Mesenchymal stem cell (in vitro differentiated cells and primary cell): ENCODE results near the gene AHNAK2.

Source experiments
- DNase-seq: peaks from one replicate; pipeline ENCODE4 v3.0.0-alpha.2; 2013
- H2AFZ ChIP-seq: one replicate; pipeline ENCODE4 v1.6.1; 2013; ENCODE audit warnings: low read depth, mild to moderate bottlenecking, control low read depth, inconsistent platforms, low read length, moderate library complexity
- H2AK5ac ChIP-seq: 2 replicates; pipeline ENCODE4 v1.6.1; 2013; ENCODE audit warnings: low read length, moderate library complexity, mild to moderate bottlenecking, inconsistent platforms; ENCODE audit not compliant: severe bottlenecking
- H2BK120ac ChIP-seq: one replicate; pipeline ENCODE4 v1.6.1; 2013; ENCODE audit warnings: low read depth, mild to moderate bottlenecking, inconsistent platforms, low read length, moderate library complexity
- H2BK12ac ChIP-seq, 2 experiments: one replicate each; pipeline ENCODE4 v1.6.1; 2013; ENCODE audit warnings: inconsistent platforms in 2 of 2, low read length in 2 of 2, mild to moderate bottlenecking in 2 of 2, moderate library complexity in 2 of 2, control low read depth in 1 of 2
- H2BK15ac ChIP-seq: one replicate; pipeline ENCODE4 v1.6.1; 2013; ENCODE audit warnings: mild to moderate bottlenecking, low read depth, inconsistent platforms; ENCODE audit not compliant: poor library complexity, severe bottlenecking
- H2BK5ac ChIP-seq: 2 replicates; pipeline ENCODE4 v1.6.1; 2013; ENCODE audit warnings: low read depth, mild to moderate bottlenecking, low read length, control low read depth, inconsistent platforms; ENCODE audit not compliant: poor library complexity, severe bottlenecking
- H3K14ac ChIP-seq, 2 experiments: one replicate each; pipeline ENCODE4 v1.6.1; 2013; ENCODE audit warnings: inconsistent platforms in 2 of 2, low read length in 2 of 2, control low read depth in 1 of 2, mild to moderate bottlenecking in 1 of 2, moderate library complexity in 1 of 2
- H3K18ac ChIP-seq, 2 experiments: one replicate each; pipeline ENCODE4 v1.6.1; 2013; ENCODE audit warnings: inconsistent platforms in 2 of 2, low read length in 2 of 2, control low read depth in 1 of 2, low read depth in 1 of 2, mild to moderate bottlenecking in 1 of 2
- H3K23ac ChIP-seq, 2 experiments: one replicate each; pipeline ENCODE4 v1.6.1; 2013; ENCODE audit warnings: inconsistent platforms in 2 of 2, low read length in 2 of 2, mild to moderate bottlenecking in 2 of 2, moderate library complexity in 2 of 2, control low read depth in 1 of 2
- H3K27ac ChIP-seq: 2 replicates; pipeline ENCODE4 v1.5.1; 2013; ENCODE audit warnings: mild to moderate bottlenecking, moderate library complexity, low read length, control low read depth, inconsistent platforms; ENCODE audit not compliant: poor library complexity, severe bottlenecking
- H3K27me3 ChIP-seq, 2 experiments: 2 replicates each; pipeline versions ENCODE4 v1.6.1 to v1.7.0; 2013; ENCODE audit warnings: low read length in 2 of 2, mild to moderate bottlenecking in 2 of 2, moderate library complexity in 2 of 2, control low read depth in 1 of 2, inconsistent platforms in 1 of 2; ENCODE audit not compliant: control insufficient read depth in 1 of 2, insufficient read depth in 1 of 2
- H3K36me3 ChIP-seq, 2 experiments: 2 replicates each; pipeline versions ENCODE4 v1.6.1 to v1.7.0; 2013; ENCODE audit warnings: low read length in 2 of 2, control low read depth in 1 of 2, inconsistent platforms in 1 of 2, low read depth in 1 of 2, mild to moderate bottlenecking in 1 of 2; ENCODE audit not compliant: insufficient read depth in 2 of 2, control insufficient read depth in 1 of 2
- H3K4ac ChIP-seq, 2 experiments: one replicate each; pipeline ENCODE4 v1.6.1; 2013; ENCODE audit warnings: inconsistent platforms in 2 of 2, low read length in 2 of 2, mild to moderate bottlenecking in 2 of 2, moderate library complexity in 2 of 2, control low read depth in 1 of 2, low read depth in 1 of 2
- H3K4me1 ChIP-seq: 2 replicates; pipeline ENCODE4 v1.6.1; 2013; ENCODE audit warnings: low read depth, low read length, control low read depth; ENCODE audit not compliant: control insufficient read depth, insufficient read depth
- H3K4me2 ChIP-seq: 2 replicates; pipeline ENCODE4 v1.6.1; 2013; ENCODE audit warnings: low read length, mild to moderate bottlenecking, inconsistent platforms; ENCODE audit not compliant: poor library complexity, severe bottlenecking
- H3K4me3 ChIP-seq, 2 experiments: 2 replicates each; pipeline versions ENCODE4 v1.5.1 to v1.7.0; 2013; ENCODE audit warnings: low read length in 2 of 2, mild to moderate bottlenecking in 2 of 2, control low read depth in 1 of 2, low read depth in 1 of 2; ENCODE audit not compliant: insufficient read depth in 1 of 2
- H3K79me1 ChIP-seq: replicated peaks from 2 replicates; pipeline ENCODE4 v1.6.1; 2013; ENCODE audit warnings: mild to moderate bottlenecking, control low read depth, low read length, inconsistent platforms; ENCODE audit not compliant: poor library complexity, severe bottlenecking
- H3K9ac ChIP-seq: 2 replicates; pipeline ENCODE4 v1.7.0; 2013; ENCODE audit warnings: mild to moderate bottlenecking, low read length, moderate library complexity
- H3K9me3 ChIP-seq: 2 replicates; pipeline ENCODE4 v1.7.0; 2013; ENCODE audit warnings: mild to moderate bottlenecking, low read length; ENCODE audit not compliant: control insufficient read depth
- H4K8ac ChIP-seq: one replicate; pipeline ENCODE4 v1.6.1; 2013; ENCODE audit warnings: inconsistent platforms, mild to moderate bottlenecking, low read length, moderate library complexity
- H4K91ac ChIP-seq: one replicate; pipeline ENCODE4 v1.6.1; 2013; ENCODE audit warnings: mild to moderate bottlenecking, low read length, inconsistent platforms
- WGBS: methylation state at CpG from one replicate; pipeline ENCODE4 v1.1.7; 2013; ENCODE audit warnings: mixed read lengths; 5-methylcytosine and 5-hydroxymethylcytosine counted together

AHNAK2 gene

GRCh38 chr14:104929268-104930230, 48.6 kb downstream of the AHNAK2 start:
- Histone ChIP-seq H3K4me3 (no peak overlapping the region), H3K4ac (no peak overlapping the region), H4K8ac (no peak overlapping the region), H2BK12ac (no peak overlapping the region), H3K14ac (no peak overlapping the region), H4K91ac (no peak overlapping the region), H3K36me3 (peaks cover 0 to 3% of the 10 kb centered on the region in 2 experiments), H3K23ac (no peak overlapping the region), H3K79me1 (no peaks in the 10 kb centered on the region), H3K4me2 (no peak overlapping the region), H2BK5ac (no peak overlapping the region), H3K9me3 (no peaks in the 10 kb centered on the region), H2BK15ac (no peak overlapping the region), H2AFZ (no peak overlapping the region), H3K4me1 (peaks cover 38% of the 10 kb centered on the region), H2BK120ac (no peak overlapping the region), H3K9ac (no peak overlapping the region), H3K27ac (no peak overlapping the region), H3K18ac (no peak overlapping the region), H3K27me3 (peaks cover 20 to 39% of the 10 kb centered on the region in 2 experiments), H2AK5ac (no peak overlapping the region)
- 94% methylated on average over 15 of the region's 15 CpGs for WGBS
- no peak for DNase-seq

- Histone ChIP-seq H3K4ac (no peak overlapping the region), H3K4me3 (no peak overlapping the region), H4K91ac (no peak overlapping the region), H3K9ac (no peak overlapping the region), H3K27ac (no peak overlapping the region), H2AK5ac (no peak overlapping the region), H3K4me2 (no peak overlapping the region), H3K4me1 (peaks cover 38% of the 10 kb centered on the region), H3K79me1 (no peaks in the 10 kb centered on the region), H2BK120ac (no peak overlapping the region), H2BK12ac (no peak overlapping the region), H2BK15ac (no peak overlapping the region), H3K23ac (no peak overlapping the region), H3K36me3 (peaks cover 0 to 3% of the 10 kb centered on the region in 2 experiments), H2BK5ac (no peak overlapping the region), H3K18ac (no peak overlapping the region), H3K27me3 (peaks cover 13 to 34% of the 10 kb centered on the region in 2 experiments), H2AFZ (no peak overlapping the region), H3K14ac (no peak overlapping the region), H3K9me3 (peaks cover 6% of the 10 kb centered on the region), H4K8ac (no peak overlapping the region)
- DNase-seq: no peak
- WGBS: 81% methylated on average over 17 of the region's 17 CpGs
Measured at GRCh38 chr14:104928391-104929133, 49.6 kb downstream of the AHNAK2 start.

GRCh38 chr14:104927901-104928300, 50.3 kb downstream of the AHNAK2 start:
- no peak overlapping the region for H2AK5ac ChIP-seq
- no peak overlapping the region for H2AFZ ChIP-seq
- H3K4me2 ChIP-seq: no peak overlapping the region
- H3K27me3 ChIP-seq: peaks cover 13 to 34% of the 10 kb centered on the region in 2 experiments
- H2BK5ac ChIP-seq: no peak overlapping the region
- WGBS: 62% methylated on average over 8 of the region's 8 CpGs
- H3K79me1 ChIP-seq: no peaks in the 10 kb centered on the region
- H2BK15ac ChIP-seq: no peak overlapping the region
- H2BK12ac ChIP-seq: no peak overlapping the region
- no peak overlapping the region for H3K4ac ChIP-seq
- peaks cover 0 to 3% of the 10 kb centered on the region in 2 experiments for H3K36me3 ChIP-seq
- H2BK120ac ChIP-seq: no peak overlapping the region
- H3K14ac ChIP-seq: no peak overlapping the region
- no peak for DNase-seq
- H3K23ac ChIP-seq: no peak overlapping the region
- H3K18ac ChIP-seq: no peak overlapping the region
- no peak overlapping the region for H3K27ac ChIP-seq
- no peak overlapping the region for H3K9ac ChIP-seq
- H3K9me3 ChIP-seq: peaks cover 6% of the 10 kb centered on the region
- no peak overlapping the region for H4K91ac ChIP-seq
- H3K4me1 ChIP-seq: peaks cover 37% of the 10 kb centered on the region
- H4K8ac ChIP-seq: no peak overlapping the region
- H3K4me3 ChIP-seq: no peak overlapping the region

GRCh38 chr14:104927432-104927816, 50.8 kb downstream of the AHNAK2 start:
- Histone ChIP-seq H3K27me3 (peaks cover 9 to 30% of the 10 kb centered on the region in 2 experiments), H2BK15ac (no peak overlapping the region), H3K36me3 (peaks cover 0 to 3% of the 10 kb centered on the region in 2 experiments), H3K4me1 (peaks cover 32% of the 10 kb centered on the region), H2BK5ac (no peak overlapping the region), H3K18ac (no peak overlapping the region), H3K4me3 (no peak overlapping the region), H3K9ac (no peak overlapping the region), H3K23ac (no peak overlapping the region), H3K9me3 (peaks cover 6% of the 10 kb centered on the region), H2AK5ac (no peak overlapping the region), H3K14ac (no peak overlapping the region), H2BK120ac (no peak overlapping the region), H2BK12ac (no peak overlapping the region), H3K79me1 (no peaks in the 10 kb centered on the region), H4K8ac (no peak overlapping the region), H2AFZ (no peak overlapping the region), H3K4ac (no peak overlapping the region), H4K91ac (no peak overlapping the region), H3K4me2 (no peak overlapping the region), H3K27ac (no peak overlapping the region)
- WGBS: 77% methylated on average over 10 of the region's 10 CpGs
- DNase-seq: no peak
